NCI-H748 (cell line): ENCODE measurements around the gene PPFIA1.
"Not testable (repeated sequence)": the region's sequence is repeated elsewhere in the genome, so short reads cannot be mapped to it uniquely, and the experiment has no call there.

Source experiments
- DNase-seq: peaks from one replicate; lab custom pipeline; 2025; ENCODE audit not compliant: unreplicated experiment; lab: John Stamatoyannopoulos, UW

Gene PPFIA1

DNA sequence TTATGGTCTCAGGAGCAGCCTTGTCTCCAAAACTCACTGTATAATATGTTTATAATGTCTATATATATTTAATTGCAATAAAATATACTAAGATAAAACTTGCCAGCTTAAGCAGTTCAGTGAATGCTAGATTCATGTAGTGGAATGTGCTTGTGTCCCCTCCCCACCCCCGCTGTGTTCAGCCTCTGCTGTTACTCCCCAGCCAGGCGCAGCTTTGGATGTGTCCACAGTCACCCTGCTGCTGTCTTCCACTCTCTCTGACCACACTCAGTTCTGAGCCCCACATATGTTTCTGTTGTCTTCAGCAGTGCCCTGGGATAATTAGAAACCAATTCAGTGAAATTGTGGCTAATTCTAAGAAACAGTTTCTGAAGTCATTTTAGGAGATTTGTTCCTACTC is 52.2 kb downstream of the PPFIA1 start:
- DNase-seq, result no peak

DNA sequence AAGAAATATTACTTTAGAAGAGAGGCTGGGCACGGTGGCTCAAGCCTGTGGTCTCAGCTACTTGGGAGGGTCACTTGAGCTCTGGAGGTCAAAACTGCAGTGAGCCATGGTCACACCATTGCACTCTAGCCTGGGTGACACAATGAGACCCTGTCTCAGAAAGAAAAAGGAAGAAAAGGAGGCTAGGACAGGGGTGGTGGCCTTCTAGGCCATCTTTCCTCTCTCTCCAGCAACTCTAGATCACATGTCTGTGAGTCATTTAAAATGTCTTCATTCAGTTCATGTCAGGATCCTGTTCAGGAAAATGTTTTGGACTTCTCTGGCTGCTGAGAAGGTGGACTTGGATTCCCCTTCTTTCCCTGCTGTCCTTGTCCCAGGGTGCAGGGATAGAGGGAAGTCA is 53.3 kb downstream of the PPFIA1 start:
- no peak for DNase-seq

DNA sequence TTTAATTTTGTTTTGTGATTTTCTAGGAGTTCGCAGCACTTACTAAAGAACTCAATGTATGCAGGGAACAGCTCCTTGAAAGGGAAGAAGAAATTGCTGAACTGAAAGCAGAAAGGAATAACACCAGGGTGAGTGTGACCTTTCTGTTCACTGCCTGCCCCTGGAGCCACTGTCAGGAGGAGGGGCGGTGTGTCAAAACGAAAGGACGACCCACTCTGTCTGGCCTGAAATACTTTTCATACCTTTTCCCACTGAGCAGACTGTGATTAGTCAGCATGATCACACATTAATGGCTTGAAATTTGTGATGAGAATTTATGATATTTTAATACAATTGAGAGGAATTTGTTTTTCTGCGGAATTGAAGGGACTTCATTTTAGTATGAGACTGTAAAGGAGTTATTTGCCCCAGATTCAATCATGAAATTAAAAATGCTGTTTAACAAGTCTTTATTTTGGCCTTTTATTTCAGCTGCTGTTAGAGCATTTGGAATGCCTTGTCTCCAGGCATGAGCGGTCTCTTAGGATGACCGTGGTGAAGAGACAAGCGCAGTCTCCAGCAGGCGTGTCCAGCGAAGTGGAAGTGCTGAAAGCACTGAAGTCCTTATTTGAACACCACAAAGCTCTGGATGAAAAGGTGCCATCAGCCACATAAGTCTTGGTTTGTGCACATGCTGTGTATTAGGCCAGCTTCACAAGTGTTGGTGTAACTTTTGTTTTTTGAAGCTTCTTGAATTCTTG is 54.1 kb downstream of the PPFIA1 start:
- no peak for DNase-seq

DNA sequence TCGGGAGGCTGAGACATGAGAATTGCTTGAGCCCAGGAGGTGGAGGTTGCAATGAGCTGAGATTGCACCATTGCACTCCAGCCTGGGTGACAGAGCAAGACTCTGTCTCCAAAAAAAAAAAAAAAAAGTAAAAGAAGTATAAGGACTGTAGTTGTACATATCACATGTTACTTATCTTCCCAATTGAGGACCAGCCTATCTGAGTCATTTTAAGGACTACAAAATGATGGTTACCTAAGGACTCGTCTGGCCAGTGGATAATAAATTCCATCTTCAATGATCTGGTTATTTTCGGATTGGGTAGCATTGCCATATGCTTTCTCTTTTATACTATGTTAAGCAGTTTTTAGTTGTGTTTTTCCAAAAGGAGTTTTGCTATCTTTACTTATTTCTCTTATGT is 55.3 kb downstream of the PPFIA1 start:
- DNase-seq, result no peak

DNA sequence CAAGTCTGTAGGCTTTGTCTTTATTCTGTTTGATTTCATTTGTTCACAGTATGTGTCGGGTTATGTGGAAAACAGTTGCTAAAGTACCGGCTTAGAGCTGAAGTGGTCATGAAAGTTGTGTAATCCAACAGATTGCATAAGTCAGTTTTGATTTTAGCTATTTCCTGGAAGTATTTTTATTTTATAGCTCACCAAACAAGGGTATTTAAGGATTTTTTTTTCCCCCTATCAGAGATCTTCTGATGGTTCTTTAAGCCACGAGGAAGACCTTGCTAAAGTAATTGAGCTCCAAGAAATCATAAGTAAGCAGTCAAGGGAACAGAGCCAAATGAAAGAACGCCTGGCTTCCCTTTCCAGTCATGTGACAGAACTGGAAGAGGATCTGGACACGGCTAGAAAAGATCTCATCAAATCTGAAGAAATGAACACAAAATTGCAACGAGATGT is 55.9 kb downstream of the PPFIA1 start:
- no peak for DNase-seq

DNA sequence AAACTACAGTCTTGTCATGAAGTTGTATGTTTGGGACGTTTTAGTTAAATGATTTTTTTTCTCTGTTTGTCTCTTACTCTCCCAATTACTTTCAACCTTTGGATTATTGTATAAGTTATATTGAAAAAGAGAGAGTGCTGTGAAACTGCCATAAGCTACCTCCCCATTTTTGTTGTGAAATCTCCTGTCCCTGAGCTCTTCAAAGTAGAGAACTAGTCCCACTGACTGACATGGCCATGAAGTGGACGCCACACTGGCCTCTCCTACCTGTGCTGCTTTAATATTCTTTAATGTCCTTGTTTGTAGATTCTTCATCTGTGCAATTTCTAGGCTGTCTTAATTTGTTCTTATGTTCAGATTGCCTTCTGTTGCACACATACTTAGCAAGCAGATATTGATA is 56.3 kb downstream of the PPFIA1 start:
- no peak for DNase-seq

DNA sequence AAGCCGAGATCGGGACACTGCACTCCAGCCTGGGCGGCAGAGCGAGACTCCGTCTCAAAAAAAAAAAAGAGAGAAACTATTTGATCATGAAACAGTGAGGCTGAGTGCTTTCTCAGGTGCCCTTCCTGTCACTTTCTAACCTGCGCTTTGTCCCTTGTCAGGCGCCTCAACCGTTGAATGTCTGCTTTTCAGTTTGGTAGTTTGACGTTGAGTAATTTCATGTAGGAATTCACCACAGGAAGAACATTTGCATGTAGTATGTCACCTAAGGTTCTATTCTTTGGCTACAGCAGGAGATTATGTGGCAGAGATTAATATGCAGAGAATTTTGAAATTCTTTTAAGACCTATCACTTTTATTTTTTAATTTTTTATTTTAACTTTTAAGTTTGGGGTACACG is 57.2 kb downstream of the PPFIA1 start:
- DNase-seq, result no peak

DNA sequence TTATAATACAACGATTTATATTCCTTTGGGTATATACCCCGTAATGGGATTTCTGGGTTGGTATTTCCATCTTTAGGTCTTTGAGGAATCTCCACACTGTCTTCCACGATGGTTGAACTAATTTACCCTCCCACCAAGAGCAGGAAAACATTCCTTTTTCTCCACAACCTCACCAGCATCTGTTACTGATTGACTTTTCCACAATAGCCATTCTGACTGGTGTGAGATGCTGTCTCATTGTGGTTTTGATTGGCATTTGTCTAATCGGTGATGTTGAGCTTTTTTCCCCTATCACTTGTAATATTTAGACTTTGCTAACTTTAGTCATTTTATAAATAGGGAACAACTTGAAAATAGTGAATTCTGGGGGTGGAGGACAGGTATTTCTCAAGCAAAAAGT is 58.1 kb downstream of the PPFIA1 start:
- no peak for DNase-seq

DNA sequence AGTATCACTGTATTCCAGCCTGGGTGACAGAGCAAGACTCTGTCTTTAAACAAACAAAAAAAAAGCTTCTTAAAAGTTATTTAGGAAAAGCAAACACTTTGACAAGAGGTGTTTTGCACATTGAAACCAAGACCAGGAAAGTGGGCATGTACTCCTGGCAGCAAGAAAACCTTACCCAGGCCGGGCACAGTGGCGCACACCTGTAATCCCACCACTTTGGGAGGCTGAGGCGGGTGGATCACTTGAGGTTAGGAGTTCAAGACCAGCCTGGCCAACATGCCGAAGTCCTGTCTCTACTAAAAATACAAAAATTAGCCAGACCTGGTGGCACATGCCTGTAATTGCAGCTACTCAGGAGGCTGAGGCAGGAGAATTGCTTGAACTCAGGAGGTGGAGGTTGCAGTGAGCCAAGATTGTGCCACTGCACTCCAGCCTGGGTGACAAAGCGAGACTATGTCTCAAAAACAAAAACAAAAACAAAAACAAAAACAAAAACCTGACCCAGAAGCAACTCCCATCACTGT is 60.9 kb downstream of the PPFIA1 start:
- not testable (repeated sequence) for DNase-seq

DNA sequence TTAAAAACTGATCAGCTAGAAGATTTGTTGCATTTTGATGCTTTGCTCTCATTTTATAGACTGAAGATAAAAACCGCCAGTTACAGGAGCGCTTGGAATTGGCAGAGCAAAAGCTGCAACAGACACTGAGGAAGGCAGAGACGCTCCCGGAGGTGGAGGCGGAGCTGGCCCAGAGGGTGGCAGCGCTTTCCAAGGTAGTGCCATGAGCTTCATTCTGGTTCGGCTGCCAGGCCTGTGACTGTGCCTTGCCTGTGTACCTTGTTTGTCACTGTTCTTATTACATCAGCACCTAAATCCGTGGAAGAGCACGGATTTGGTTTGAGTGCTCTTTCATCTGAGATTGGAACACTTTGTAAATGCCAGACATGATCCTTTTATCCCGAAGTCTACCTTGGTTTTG is 61.4 kb downstream of the PPFIA1 start:
- no peak for DNase-seq

DNA sequence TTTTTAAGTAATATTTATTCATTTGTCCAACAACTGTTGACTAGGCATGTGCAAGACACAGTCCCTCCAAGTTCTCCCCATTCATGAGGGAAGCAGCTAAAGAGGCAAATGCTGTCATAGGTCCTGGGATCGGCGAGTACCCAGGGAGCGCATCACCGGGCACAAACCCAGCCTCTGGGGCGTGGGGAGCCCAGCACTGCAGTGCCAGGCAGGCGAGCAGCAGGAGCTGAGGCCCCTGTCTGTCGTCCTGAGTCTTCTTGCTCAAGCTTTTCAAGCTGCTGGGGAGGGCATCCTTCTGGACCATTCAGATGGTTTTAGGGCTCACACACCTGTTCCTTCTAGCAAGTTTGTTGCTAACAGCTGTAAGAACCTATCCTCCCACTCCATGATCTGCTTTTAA is 62.1 kb downstream of the PPFIA1 start:
- no peak for DNase-seq

DNA sequence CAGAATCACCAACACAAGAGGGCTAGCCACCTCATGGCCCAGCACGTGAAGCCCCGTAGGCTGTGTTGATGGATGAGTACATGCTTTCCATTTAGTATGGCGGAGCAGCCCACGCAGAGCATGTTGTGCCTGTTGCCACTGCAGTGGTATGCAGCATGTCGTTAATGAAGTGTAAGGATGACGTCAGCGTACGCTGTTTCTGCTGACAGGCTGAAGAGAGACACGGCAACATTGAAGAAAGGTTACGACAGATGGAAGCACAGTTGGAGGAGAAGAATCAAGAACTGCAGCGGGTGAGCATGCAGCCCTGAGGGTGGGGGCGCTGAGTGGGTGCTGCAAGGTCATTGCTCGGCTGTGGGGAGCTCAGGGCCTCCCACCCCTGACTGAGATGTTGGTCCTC is 62.8 kb downstream of the PPFIA1 start:
- no peak for DNase-seq

DNA sequence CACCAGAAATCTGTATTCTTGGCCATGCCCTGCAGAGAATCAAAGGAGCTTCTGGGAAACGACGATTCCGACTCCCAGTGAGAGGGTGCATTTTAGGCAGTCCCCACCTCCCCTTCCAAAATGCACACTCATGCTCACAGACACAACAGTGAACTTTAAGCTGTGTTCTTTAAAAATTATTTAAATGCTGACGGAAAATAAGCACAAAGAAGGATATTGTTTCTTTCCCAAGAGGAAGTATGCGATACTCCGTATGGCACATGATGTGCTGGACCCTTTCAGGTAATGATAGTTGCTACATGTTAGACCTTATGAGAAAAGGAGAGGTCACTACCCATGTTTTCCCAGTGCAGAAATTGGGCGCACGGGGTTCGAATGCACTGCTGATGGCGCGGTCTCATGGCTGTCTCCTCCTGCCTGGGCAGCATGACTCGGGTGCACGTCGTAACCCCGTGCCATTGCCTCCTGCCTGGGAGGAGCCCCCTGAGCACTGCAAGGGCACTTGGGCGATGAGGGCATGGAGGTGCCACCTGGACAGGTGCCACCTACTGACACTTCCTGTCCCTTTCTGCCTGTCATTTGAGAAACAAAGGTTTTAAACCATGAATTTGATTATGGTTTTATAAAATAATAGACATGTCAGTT is 64.0 kb downstream of the PPFIA1 start:
- no peak for DNase-seq

DNA sequence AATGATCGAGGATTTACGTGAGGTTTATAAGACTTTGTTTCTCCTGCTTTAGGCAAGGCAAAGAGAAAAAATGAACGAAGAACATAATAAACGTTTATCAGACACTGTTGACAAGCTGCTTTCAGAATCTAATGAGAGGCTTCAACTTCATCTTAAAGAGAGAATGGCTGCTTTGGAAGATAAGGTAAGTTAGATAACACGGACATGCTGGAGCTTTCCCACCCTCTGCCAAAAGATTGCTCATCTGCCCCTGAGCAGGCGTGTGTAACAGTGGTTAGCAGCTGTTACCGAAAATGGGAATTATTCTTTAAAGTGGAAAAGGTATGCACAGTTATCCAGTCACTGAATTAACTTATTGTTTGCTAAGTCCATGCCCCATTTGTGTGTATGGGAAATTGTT is 65.0 kb downstream of the PPFIA1 start:
- no peak for DNase-seq

DNA sequence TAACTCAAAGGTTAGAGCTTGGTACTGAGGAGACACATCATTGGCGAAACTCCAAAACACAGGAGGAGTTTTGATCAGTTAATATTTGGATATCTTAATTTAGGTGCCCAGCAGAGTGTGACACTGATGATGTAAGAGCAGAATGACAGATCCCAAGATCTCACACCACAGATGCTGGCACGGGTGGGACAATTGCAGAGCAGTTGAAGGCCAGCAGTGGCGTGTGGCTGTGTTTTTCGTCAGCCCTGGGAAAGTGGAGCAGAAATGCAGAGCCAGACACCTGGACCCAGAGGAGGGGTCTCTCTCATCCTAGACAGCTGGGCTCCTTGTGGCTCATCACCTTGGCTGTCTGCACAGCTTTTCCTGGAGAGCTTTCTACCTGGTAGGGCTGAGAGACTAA is 68.1 kb downstream of the PPFIA1 start:
- no peak for DNase-seq

DNA sequence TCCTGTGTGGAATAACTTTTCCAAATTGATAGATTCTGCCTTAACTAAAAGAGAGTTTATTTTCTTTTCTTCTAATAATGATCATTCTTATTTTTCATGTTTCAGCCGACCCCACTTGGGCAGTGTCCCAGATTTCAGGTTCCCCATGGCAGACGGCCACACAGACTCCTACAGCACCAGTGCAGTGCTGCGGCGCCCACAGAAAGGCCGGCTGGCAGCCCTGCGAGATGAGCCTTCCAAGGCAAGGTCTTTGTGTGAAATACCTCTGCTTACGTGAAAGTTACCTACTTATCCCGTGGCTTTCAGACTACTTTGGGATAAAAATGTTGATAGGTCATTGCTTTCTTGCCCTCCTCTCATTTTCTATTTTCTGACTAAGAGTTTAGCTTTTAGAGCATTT is 68.6 kb downstream of the PPFIA1 start:
- no peak for DNase-seq

DNA sequence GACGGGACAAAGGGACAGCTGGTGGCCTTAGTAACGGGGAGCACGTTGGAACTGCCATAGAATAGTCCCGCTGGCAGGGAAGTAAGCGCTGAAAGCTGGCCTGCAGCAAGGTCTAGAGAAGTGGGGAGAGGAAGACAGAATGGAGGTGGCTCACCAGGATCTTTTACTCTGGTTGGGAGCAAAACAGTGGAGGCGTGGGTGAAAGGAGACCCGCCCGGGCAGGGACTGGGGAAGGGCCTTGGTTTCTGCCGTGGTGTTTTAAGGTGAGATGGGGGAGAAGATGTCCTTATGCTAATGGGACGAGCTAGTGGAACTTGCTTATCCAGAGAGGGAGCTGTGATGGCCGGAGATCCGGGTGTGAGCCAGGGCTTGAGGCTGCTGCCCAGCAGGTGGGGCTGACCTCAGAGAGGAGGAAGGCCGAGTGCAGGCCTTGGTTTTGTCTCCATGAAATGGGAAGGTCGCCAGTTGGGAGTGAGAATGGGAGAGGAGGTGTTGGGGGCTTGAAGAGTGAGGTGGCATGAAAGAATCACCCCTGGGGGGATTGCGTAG is 71.5 kb downstream of the PPFIA1 start:
- no peak for DNase-seq

DNA sequence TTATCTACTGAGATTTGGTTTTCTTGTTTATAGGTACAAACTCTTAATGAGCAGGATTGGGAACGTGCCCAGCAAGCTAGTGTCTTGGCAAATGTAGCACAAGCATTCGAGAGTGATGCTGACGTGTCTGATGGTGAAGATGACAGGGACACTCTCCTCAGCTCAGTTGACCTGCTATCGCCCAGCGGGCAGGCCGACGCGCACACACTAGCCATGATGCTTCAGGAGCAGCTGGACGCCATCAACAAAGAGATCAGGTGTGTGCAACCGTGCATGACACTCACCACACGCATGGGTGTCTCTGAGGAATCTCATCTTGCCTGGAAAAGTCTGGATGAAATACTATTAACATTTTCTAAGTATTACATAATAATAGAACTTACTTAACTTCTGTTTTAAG is 73.1 kb downstream of the PPFIA1 start:
- DNase-seq, result no peak

DNA sequence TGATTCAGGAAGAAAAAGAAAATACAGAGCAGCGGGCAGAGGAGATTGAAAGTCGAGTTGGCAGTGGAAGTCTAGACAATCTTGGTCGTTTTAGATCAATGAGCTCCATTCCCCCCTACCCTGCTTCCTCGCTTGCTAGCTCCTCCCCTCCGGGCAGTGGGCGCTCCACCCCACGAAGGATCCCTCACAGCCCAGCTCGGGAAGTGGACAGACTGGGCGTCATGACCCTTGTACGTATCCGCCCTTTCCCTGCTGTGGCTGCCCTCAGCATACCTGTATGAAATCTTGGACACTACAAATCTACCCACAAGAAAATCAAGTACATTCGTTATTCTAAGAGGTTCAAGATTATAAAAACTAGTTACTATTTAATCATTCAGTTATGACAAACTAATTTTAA is 77.7 kb downstream of the PPFIA1 start:
- no peak for DNase-seq

DNA sequence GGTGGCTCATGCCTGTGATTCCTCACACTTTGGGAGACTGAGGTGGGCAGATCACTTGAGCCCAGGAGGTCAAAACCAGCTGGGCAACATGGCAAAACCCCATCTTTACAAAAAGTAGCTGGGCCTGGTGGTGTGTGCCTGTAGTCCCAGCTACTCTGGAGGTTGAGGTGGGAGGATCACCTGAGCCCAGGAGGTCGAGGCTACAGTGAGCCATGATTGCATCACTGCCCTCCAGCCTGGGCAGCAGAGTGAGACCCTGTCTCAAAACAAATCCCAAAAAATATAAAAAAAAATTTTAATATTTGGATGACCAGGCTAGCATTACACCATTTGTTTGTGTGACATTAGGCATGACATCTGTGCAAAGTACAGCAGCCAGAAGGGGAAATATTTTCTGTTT is 78.1 kb downstream of the PPFIA1 start:
- no peak for DNase-seq

DNA sequence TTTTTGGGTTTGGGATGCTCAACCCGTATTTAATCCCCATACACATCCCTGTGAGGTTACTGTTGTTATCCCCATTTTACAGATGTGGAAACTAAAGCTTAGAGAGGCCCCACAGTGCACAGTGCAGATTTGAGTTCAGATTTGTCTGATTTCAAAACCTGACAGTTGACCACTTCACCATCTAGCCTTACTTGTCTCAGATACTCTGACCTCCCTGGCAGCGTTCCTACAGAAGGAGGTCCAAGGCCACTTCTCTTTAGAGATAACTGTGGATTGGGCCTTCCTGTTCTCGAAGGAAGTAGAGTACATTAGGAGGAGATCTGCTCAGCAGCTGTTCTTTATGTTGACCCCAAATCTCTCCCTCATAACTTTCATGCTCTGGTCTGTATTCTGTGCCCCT is 81.2 kb downstream of the PPFIA1 start:
- no peak for DNase-seq

DNA sequence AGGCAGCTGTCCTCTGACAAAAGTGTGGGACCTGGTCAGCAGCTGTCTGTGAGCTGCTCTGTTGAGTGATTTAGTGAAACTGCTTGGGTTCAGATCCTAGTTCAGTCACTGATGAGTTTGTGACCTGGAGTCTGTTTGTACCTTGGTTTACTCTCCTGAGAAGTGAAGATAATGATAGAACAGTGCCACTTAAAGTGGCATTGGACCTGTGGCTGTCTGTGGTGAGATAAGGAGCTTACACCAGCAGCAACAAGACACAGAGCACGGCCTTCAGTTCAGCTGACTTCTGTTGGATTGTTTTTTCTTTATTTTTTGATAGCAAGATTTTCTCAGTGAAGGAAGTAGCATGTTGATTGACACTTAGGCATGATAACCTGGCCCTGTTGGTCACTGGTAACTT is 81.6 kb downstream of the PPFIA1 start:
- no peak for DNase-seq
